GM03348 (cell line): Measurements from ENCODE around the gene CACFD1.

Experiments used
- DNase-seq: peaks from one replicate; pipeline ENCODE4 v3.0.0; 2012; ENCODE audit warnings: low spot score

Gene CACFD1

GRCh38 chr9:133499892-133500270 lies 40.1 kb downstream of the CACFD1 start:
- DNase-seq, result no peak

- DNase-seq, result no peak
Measured at GRCh38 chr9:133502112-133502511, 42.3 kb downstream of the CACFD1 start.

- peak; percentile 42 for DNase-seq
Measured at GRCh38 chr9:133505186-133505830, 45.5 kb downstream of the CACFD1 start.

GRCh38 chr9:133505901-133506652 lies 46.3 kb downstream of the CACFD1 start:
- DNase-seq, result peak; percentile 86

GRCh38 chr9:133506653-133507038 lies 46.9 kb downstream of the CACFD1 start:
- DNase-seq, result peak; percentile 86

GRCh38 chr9:133507246-133507965 lies 47.6 kb downstream of the CACFD1 start:
- DNase-seq, result no peak

GRCh38 chr9:133508046-133508445 lies 48.3 kb downstream of the CACFD1 start:
- no peak for DNase-seq

GRCh38 chr9:133509179-133510083 lies 49.7 kb downstream of the CACFD1 start:
- peak; percentile 39 for DNase-seq

GRCh38 chr9:133510926-133511505 lies 51.2 kb downstream of the CACFD1 start:
- DNase-seq, result no peak

- DNase-seq, result no peak
Measured at GRCh38 chr9:133511607-133512006, 51.8 kb downstream of the CACFD1 start.

GRCh38 chr9:133512253-133513213 lies 52.8 kb downstream of the CACFD1 start:
- DNase-seq, result no peak

GRCh38 chr9:133513214-133514100 lies 53.7 kb downstream of the CACFD1 start:
- no peak for DNase-seq

- DNase-seq, result no peak
Measured at GRCh38 chr9:133514460-133515239, 54.9 kb downstream of the CACFD1 start.

GRCh38 chr9:133515240-133515610 lies 55.4 kb downstream of the CACFD1 start:
- no peak for DNase-seq

- no peak for DNase-seq
Measured at GRCh38 chr9:133515615-133516255, 56.0 kb downstream of the CACFD1 start.

- no peak for DNase-seq
Measured at GRCh38 chr9:133516256-133516960, 56.6 kb downstream of the CACFD1 start.

- no peak for DNase-seq
Measured at GRCh38 chr9:133516961-133517350, 57.2 kb downstream of the CACFD1 start.

- no peak for DNase-seq
Measured at GRCh38 chr9:133517711-133518110, 57.9 kb downstream of the CACFD1 start.
